Epithelial cell of proximal tubule (primary cell): ENCODE results near the gene SGMS1. TPM values are rescaled to one million over a fixed set of nuclear protein-coding genes. Genes with fewer than 3 reads are reported as not detected.

Experiments used
- DNase-seq: peaks from one replicate; pipeline ENCODE4 v3.0.0-alpha.2; 2011; ENCODE audit warnings: low read depth
- H3K4me3 ChIP-seq: 2 replicates; pipeline ENCODE4 v1.5.1; 2011; ENCODE audit warnings: low read depth, mild to moderate bottlenecking, low read length
- total RNA-seq: library from RNA; depleted of rRNA; stranded (reverse); fragments of >200 nt; gene quantifications from 2 replicates; pipeline ENCODE4 v1.2.3, GENCODE V29; 2015
- TF ChIP-seq, protein P1 (sequence below): conservative IDR thresholded peaks from 2 replicates; pipeline ENCODE4 v1.5.1; 2012; ENCODE audit warnings: low read depth, mild to moderate bottlenecking, low read length

The SGMS1 gene
- total RNA-seq, 1 donor from 2014 or later, result 25.2 TPM

DNA sequence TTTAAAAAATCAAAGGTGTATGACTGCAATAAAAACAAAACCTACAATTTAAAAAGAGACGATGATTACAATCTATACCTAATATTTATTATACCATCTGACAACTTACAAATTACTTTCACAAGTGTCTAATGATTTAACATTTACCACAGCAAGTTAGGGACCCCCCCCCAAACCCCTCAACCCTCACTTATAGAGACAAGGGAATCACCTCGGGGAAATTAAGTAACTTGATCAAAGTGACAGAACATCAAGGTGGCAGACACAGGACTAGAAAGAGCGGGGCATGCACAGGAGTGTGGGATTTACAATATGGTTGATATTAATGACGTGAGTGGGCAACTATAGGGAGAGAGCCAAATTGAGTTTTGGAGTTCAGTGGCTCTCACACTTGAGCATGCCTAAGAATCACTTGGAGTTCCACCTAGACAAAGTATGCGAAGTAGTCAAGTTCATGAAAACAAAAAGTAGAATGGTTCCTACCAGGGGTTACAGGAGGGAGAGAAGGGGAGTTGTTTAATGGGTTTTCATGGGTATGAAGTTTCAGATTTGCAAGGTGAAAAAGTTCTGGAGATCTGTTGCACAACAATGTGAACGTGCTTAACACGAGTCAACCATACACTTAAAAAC, 43.4 kb downstream of the SGMS1 start:
- TF ChIP-seq, protein P1, sequence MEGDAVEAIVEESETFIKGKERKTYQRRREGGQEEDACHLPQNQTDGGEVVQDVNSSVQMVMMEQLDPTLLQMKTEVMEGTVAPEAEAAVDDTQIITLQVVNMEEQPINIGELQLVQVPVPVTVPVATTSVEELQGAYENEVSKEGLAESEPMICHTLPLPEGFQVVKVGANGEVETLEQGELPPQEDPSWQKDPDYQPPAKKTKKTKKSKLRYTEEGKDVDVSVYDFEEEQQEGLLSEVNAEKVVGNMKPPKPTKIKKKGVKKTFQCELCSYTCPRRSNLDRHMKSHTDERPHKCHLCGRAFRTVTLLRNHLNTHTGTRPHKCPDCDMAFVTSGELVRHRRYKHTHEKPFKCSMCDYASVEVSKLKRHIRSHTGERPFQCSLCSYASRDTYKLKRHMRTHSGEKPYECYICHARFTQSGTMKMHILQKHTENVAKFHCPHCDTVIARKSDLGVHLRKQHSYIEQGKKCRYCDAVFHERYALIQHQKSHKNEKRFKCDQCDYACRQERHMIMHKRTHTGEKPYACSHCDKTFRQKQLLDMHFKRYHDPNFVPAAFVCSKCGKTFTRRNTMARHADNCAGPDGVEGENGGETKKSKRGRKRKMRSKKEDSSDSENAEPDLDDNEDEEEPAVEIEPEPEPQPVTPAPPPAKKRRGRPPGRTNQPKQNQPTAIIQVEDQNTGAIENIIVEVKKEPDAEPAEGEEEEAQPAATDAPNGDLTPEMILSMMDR, result no peak
- H3K4me3 ChIP-seq, result no peak overlapping the region
- DNase-seq, result no peak

DNA sequence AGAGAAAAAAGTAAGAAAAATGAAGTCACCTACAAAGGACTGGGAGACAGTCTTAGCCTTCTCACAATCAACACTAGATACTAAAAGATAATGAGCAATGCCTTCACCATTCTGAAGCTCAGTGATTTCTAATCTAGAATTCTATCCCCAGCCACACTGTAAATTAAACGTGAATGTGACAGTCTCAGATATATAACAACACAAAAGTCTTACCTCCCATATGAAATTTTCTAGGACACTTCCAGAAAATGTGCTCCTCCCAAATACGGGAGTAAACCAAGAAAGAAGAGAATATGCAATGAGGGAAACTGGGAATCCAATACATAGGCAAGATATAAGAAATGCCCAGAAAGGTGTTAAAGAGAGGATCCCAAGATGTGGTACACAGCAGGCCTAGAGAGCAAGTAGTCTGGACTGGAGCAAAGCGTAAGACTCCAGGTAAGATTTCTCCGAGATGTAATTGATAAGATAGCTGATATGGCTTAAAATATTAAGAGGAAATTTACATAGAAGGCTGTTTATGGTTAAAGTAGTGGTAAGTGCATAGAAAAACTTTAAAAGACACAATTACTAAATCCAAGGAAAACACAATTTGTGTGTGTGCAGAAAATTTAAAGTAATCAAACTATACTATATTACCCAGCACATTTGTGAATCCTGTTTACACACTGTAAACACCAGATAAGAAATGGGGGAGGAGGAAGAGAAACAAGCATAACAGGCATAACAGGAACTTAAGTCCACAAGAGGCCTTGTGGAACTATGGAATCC, 44.1 kb downstream of the SGMS1 start:
- TF ChIP-seq, protein P1, result no peak
- no peak for DNase-seq
- no peak overlapping the region for H3K4me3 ChIP-seq

DNA sequence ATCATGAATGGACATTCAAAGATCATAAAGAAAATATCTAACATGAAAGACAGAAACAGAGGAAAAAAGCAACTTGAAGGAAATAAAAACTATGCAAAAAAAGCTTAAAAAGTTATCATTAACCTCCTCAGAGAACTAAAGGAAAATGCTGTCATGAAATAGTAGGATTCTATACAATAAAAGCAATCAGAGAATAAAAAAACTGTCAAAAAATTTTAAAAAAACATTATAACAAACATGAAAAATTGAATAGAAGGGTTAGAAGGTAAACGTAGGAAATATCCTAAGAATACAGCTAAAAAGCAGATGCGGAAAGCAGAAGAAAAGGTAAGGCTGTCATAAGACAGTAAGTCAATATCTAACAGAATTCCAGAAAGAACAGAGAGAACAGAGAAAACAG, 44.8 kb downstream of the SGMS1 start:
- DNase-seq, result no peak
- TF ChIP-seq, protein P1, result no peak
- H3K4me3 ChIP-seq, result no peak overlapping the region

DNA sequence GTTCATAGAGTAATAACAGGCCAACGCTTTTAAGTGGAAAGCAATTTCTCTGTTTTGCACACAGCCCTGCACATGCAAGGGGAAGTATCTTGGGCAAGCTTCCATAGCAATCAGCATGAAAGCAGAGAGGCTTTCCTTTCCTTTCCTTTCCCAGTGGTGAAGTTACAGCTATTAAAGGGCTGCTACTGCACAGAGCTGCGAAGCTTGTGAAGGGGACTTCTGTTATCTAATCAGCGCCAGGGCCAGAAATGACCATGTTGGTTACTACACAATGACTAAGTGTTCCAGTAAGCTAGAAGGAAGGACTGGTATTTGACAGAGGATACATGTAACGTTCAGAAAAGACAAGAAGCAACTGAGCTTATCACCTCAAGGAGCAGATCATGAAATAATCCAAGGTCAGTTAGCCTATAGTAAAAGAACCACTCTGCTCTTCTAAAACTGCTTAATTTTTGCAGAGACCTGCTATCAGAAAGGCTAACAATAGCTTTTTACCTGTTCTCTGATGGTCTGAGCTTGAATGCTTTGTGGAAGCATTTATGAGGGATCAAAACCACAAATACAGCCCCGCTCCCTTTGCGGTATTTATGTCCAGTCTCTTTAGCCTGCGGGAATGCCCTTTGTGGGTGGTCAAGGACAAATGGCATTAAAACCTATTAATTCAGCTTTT, 45.9 kb downstream of the SGMS1 start:
- TF ChIP-seq, protein P1, result no peak
- H3K4me3 ChIP-seq, result no peak overlapping the region
- no peak for DNase-seq

DNA sequence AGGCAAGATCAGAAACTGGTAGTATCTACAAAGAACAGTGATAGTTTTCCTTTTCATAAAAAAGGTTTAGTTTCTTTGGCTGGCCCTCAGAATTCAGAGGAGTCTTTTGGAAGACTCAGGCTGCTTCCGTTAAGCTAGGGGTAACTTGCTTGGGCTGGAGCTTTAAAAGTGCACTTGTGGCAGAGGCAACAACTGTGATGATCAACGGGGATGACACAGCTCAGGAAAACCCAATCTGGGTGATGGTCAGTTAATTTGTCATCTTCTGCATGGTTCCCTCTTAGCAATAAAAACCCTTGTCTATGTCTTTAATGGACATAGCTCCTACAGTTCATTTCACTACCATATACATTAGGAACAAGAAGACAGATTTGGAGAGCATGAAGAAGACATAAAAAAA, 46.7 kb downstream of the SGMS1 start:
- TF ChIP-seq, protein P1, result no peak
- DNase-seq, result no peak
- no peak overlapping the region for H3K4me3 ChIP-seq

DNA sequence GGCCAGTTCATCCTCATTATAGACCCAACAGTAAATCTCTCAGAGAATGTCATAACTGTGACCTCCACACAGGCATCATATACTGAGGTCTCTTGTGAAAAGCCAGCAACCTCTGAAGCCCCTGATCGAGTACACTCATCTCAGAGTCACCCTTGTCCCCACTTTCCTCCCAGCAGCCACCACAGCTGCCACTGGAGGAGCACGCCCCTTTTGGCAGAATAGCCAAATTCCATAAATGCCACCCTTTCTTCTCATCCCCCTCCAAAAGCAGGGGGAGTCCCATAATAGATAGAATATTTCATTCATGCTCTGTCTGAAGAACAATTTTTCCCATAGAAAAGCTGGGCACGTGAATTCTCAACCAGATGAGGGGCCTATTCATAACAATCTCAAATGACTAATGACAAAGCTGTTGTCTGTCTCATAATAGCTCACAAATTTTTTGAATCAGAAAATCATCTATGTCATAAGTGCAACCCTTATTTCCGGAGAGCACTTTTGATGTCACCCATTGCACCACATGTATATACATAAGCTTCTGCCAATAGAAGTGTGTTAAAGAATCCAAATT, 47.4 kb downstream of the SGMS1 start:
- DNase-seq, result no peak
- TF ChIP-seq, protein P1, result no peak
- H3K4me3 ChIP-seq, result no peak overlapping the region
